H1 (cell line): ENCODE results near the gene SERPINA6.

Source experiments
- EP300 ChIP-seq, 2 experiments: IDR thresholded peaks; 1 replicate in 1 of 2; 2 replicates in 1 of 2; pipeline ENCODE4 v1.6.1; 2011 to 2012; ENCODE audit warnings: low read depth in 2 of 2, low read length in 2 of 2, mild to moderate bottlenecking in 2 of 2, borderline replicate concordance in 1 of 2, inconsistent platforms in 1 of 2, moderate library complexity in 1 of 2
- JUND ChIP-seq: IDR thresholded peaks from 2 replicates; pipeline ENCODE4 v1.6.1; 2011; ENCODE audit warnings: mild to moderate bottlenecking, improper control_type of control experiment, low read length
- POLR2A ChIP-seq, 2 experiments: IDR thresholded peaks; 1 replicate in 1 of 2; 2 replicates in 1 of 2; pipeline ENCODE4 v1.6.1; 2011; ENCODE audit warnings: low read depth in 2 of 2, low read length in 2 of 2, mild to moderate bottlenecking in 2 of 2; ENCODE audit errors: control extremely low read depth in 1 of 2
- POU5F1 ChIP-seq: IDR thresholded peaks from 2 replicates; pipeline ENCODE4 v1.6.1; 2011; ENCODE audit warnings: low read depth, mild to moderate bottlenecking, low read length, moderate library complexity
- RAD21 ChIP-seq, 2 experiments: IDR thresholded peaks in 1 of 2; conservative IDR thresholded peaks in 1 of 2; 2 replicates each; pipeline ENCODE4 v1.6.1; 2011; ENCODE audit warnings: low read depth in 2 of 2, low read length in 2 of 2, improper control_type of control experiment in 1 of 2, inconsistent platforms in 1 of 2, mild to moderate bottlenecking in 1 of 2, moderate library complexity in 1 of 2
- SIN3A ChIP-seq, 2 experiments: IDR thresholded peaks in 1 of 2; conservative IDR thresholded peaks in 1 of 2; 2 replicates each; pipeline ENCODE4 v1.6.1; 2011 to 2012; ENCODE audit warnings: low read length in 2 of 2, improper control_type of control experiment in 1 of 2, low read depth in 1 of 2, mild to moderate bottlenecking in 1 of 2
- SIX5 ChIP-seq: IDR thresholded peaks from 2 replicates; pipeline ENCODE4 v1.6.1; 2011; ENCODE audit warnings: mild to moderate bottlenecking, low read depth, low read length
- TEAD4 ChIP-seq: IDR thresholded peaks from 2 replicates; pipeline ENCODE4 v1.6.1; 2012; ENCODE audit warnings: low read depth, low read length, inconsistent platforms, mixed read lengths
- TF ChIP-seq, protein P1 (sequence below), 3 experiments: IDR thresholded peaks; 1 replicate in 2 of 3; 2 replicates in 1 of 3; pipeline versions ENCODE4 v1.5.1 to v1.6.1; 2011; ENCODE audit warnings: low read length in 3 of 3, mild to moderate bottlenecking in 3 of 3, inconsistent platforms in 2 of 3, low read depth in 1 of 3, moderate library complexity in 1 of 3; ENCODE audit not compliant: insufficient read depth in 1 of 3; ENCODE audit errors: control extremely low read depth in 1 of 3
- TF ChIP-seq, protein P2 (sequence below): IDR thresholded peaks from 2 replicates; pipeline ENCODE4 v1.6.1; 2011; ENCODE audit warnings: low read depth, mild to moderate bottlenecking, low read length; ENCODE audit not compliant: insufficient read depth

DNA sequence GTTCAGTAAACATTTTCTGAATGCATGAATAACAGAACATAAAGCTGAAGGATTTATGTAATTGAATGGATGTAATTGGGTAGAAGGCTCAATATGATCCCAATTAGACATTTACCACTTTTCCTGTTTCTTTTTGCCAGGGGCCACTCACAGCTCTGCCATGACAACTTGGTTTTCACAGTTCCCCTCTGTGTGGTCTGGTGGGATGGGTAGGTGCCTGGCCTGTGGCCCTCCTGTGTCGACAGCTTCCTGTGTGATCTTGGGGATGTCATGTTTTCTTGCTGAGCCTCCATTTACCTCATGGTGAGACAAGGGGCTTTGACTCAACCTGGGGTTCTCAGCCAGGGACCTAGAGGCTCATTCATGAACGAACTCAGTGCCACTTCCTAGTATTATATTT is 17.5 kb downstream of the SERPINA6 start:
- TF ChIP-seq, protein P1, sequence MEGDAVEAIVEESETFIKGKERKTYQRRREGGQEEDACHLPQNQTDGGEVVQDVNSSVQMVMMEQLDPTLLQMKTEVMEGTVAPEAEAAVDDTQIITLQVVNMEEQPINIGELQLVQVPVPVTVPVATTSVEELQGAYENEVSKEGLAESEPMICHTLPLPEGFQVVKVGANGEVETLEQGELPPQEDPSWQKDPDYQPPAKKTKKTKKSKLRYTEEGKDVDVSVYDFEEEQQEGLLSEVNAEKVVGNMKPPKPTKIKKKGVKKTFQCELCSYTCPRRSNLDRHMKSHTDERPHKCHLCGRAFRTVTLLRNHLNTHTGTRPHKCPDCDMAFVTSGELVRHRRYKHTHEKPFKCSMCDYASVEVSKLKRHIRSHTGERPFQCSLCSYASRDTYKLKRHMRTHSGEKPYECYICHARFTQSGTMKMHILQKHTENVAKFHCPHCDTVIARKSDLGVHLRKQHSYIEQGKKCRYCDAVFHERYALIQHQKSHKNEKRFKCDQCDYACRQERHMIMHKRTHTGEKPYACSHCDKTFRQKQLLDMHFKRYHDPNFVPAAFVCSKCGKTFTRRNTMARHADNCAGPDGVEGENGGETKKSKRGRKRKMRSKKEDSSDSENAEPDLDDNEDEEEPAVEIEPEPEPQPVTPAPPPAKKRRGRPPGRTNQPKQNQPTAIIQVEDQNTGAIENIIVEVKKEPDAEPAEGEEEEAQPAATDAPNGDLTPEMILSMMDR (IDR thresholded peaks at IDR 0.05; ENCODE audit: control extremely low read depth in 1 of 3, insufficient read depth in 1 of 3, low read depth in 1 of 3, low read length in 3 of 3) = no peak
- TF ChIP-seq TEAD4 = no peak
- no peak for TF ChIP-seq SIX5
- no peak for TF ChIP-seq EP300 (IDR thresholded peaks at IDR 0.05; ENCODE audit: borderline replicate concordance in 1 of 2, low read depth in 2 of 2, low read length in 2 of 2)
- TF ChIP-seq JUND = no peak
- TF ChIP-seq POLR2A (IDR thresholded peaks at IDR 0.05; ENCODE audit: control extremely low read depth in 1 of 2, low read depth in 2 of 2, low read length in 2 of 2) = no peak
- TF ChIP-seq POU5F1 = no peak
- TF ChIP-seq RAD21 (IDR thresholded peaks at IDR 0.05 in 1 of 2, conservative IDR thresholded peaks at IDR 0.05 in 1 of 2; ENCODE audit: low read depth in 2 of 2, low read length in 2 of 2) = no peak
- TF ChIP-seq, protein P2, sequence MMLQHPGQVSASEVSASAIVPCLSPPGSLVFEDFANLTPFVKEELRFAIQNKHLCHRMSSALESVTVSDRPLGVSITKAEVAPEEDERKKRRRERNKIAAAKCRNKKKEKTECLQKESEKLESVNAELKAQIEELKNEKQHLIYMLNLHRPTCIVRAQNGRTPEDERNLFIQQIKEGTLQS = no peak
- no peak for TF ChIP-seq SIN3A (conservative IDR thresholded peaks at IDR 0.05 in 1 of 2, IDR thresholded peaks at IDR 0.05 in 1 of 2; ENCODE audit: low read depth in 1 of 2, low read length in 2 of 2)
